LNCAP (cell line): ENCODE measurements around the gene HDAC8.

Source experiments
- TF ChIP-seq, protein P1 (sequence below): fragments of 450-650 bp; IDR thresholded peaks from 2 replicates; pipeline ENCODE4 v1.5.1; 2017; ENCODE audit warnings: mild to moderate bottlenecking

The HDAC8 gene

DNA sequence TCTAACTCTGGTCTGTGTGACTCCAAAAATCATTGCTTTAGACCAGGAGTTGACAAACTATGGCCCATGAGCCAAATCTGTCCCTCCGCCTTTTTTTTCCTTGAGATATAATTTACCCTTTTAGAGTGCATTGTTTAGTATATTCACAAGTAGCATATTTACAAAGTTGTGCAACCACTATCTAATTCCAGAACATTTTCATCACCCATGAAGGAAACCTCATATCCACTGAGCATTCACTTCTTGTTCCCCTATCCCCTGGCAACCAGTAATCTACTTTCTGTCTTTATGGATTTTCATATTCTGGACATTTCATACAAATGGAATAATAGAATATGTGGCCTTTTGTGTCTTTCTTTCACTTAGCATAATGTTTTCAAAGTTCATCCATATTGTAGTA is 199.5 kb downstream of the HDAC8 start:
- TF ChIP-seq, protein P1, sequence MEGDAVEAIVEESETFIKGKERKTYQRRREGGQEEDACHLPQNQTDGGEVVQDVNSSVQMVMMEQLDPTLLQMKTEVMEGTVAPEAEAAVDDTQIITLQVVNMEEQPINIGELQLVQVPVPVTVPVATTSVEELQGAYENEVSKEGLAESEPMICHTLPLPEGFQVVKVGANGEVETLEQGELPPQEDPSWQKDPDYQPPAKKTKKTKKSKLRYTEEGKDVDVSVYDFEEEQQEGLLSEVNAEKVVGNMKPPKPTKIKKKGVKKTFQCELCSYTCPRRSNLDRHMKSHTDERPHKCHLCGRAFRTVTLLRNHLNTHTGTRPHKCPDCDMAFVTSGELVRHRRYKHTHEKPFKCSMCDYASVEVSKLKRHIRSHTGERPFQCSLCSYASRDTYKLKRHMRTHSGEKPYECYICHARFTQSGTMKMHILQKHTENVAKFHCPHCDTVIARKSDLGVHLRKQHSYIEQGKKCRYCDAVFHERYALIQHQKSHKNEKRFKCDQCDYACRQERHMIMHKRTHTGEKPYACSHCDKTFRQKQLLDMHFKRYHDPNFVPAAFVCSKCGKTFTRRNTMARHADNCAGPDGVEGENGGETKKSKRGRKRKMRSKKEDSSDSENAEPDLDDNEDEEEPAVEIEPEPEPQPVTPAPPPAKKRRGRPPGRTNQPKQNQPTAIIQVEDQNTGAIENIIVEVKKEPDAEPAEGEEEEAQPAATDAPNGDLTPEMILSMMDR = no peak

DNA sequence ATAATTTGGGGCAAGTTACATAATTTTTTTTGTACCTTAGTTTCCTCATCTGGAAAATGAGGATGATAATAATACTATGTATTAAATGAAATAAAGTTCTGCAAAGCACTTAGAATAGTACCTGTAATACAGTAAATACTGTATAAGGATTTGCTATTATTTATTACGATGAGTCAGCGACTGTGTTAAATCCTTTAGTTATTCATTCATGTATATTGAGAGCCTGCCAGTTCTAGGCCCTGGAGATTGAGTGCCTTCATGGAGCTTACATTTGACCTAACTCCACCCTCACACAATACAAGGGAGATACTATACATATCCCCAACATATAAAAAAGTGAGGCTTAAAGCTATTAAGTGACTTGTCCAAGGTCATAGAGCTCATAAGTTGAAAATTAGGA is 199.9 kb downstream of the HDAC8 start:
- TF ChIP-seq, protein P1 = no peak

DNA sequence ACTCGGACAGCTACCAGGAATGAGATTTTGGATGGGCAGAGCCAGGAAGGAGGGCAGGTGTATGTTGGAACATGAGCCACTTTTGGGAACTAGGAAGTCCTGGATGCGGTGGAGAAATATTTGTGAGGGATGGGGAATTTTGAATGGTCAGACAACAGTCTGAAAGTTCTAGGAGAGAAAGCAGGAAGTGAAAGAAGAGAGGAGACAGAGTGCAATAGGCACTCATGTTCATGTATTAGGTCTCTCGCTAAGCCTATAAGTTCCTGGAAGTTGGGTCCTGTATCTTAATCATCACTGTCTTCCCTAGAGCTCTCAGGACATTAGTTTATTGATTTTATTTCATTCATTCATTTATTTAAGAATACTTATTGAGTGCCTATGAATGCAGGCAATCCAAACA is 201.2 kb downstream of the HDAC8 start:
- TF ChIP-seq, protein P1 = no peak

DNA sequence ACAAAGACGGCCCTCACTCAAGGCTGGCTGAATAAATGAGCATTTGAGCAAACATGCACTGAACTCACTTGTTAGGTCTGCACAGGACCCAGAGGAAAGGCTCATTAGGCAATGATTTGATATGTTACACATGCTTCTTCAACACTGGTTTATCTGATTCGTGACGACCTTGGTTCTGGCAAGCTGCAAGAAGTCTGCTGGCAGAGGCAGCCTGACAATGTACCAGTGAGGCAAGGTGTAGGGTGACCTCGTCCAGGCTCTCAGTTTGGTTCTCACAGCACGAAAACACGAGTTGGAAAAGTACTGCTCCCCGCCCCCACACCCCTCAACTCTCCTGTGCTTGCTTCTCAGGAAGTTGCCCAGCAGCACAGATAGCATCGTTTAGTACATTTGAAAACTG is 203.8 kb downstream of the HDAC8 start:
- TF ChIP-seq, protein P1 = no peak

DNA sequence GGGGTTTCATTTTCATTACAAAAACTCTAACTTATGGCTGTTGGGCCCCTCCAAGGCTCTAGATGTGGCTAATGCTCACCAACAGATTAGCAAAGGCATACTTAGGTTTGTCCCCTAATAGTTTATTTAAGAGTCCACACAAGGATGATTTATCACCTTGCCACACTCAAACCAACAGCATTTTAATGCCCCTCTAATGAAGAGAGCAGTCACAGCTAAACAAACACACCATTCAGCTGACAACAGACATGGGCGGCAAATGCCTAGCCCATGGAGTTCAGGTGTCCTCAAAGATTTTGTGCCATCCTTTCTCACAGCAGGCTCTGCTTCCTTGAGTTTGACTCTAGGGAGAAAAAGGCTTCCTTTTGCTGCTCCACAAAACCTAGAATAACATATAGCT is 205.1 kb downstream of the HDAC8 start:
- TF ChIP-seq, protein P1 = no peak

DNA sequence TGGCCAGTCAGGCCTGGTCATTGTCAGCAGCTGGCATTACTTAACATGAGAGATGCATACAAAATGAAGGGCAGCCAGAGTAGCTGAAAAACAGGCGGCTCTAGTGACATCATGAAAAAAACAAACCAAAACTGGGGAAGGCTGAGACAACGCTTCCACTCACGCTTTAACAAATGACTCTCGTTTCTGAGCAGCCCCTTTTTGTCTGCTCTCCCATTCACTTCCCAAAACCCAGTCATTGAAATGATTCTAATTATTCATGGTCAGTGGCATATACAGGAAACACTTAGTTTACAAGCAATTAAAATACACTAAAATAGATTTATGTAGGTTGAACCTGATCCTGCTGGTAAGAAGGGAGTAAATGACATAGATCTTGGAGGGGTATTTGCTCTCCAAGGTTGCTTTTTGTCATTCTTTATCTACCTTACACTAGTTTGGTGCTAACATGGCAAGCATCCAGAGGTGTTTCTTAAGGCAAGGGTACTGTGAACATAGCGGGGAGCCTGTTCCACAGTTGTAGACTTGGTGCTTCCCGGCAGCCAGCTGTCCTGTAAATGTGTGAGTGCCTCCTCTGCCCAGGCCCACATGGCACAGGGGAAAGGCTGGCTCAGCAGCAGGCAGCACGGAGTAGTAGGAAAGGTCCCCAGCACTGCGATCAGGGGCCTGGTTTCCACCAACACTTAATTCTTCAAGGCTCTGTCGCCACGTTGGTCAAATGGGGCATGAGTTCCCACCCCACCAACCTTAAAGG is 205.8 kb downstream of the HDAC8 start:
- TF ChIP-seq, protein P1 = no peak

DNA sequence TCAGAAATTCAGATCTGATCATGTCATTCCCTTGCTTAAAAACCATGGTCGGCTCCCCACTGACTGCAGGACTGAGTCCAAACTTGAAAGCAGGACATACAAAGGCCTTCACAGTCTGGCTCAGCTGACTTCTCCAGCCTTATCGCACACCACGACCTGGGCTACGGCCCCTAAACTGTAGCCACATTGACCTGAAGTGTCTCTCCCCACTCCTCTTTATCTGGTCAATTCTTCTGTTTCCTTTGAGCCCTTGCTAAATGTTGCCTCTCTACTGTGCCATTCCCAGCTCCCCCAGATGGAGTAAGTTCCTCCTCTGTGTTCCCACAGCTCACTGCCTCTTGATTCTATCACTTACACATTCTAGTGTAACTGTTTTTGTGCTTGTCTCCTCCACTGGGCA is 206.5 kb downstream of the HDAC8 start:
- TF ChIP-seq, protein P1 = no peak

DNA sequence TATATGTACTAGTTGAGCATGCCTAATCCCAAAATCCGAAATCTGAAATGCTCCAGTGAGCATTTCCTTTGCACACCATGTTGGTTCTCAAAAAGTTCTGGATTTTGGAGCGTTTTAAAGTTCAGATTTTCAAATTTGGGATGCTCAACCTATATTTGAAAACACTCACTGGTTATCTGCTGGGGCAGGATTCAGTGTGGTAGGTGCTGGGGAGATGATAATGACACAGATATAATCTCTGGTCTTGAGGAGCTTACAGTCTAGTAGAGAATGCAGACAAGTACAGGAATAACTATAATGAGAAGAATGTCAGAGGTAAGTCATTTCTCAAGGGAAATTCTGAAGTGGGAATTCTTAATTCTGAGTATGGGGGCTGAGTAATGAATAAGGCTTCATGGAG is 207.5 kb downstream of the HDAC8 start:
- TF ChIP-seq, protein P1 = no peak
